HG03520 (cell line): ENCODE measurements around the gene KCTD4.
"Not testable (repeated sequence)": the region's sequence is repeated elsewhere in the genome, so short reads cannot be mapped to it uniquely, and the experiment has no call there.

Source experiments
- ATAC-seq: cut with Tn5 transposase; IDR thresholded peaks from one replicate; pipeline ENCODE4 v1.9.1; 2021; ENCODE audit warnings: mild to moderate bottlenecking, moderate library complexity; ENCODE audit not compliant: unreplicated experiment

Gene KCTD4

GRCh38 chr13:45216193-45216592, 15.3 kb upstream of the KCTD4 start:
- no peak for ATAC-seq

DNA sequence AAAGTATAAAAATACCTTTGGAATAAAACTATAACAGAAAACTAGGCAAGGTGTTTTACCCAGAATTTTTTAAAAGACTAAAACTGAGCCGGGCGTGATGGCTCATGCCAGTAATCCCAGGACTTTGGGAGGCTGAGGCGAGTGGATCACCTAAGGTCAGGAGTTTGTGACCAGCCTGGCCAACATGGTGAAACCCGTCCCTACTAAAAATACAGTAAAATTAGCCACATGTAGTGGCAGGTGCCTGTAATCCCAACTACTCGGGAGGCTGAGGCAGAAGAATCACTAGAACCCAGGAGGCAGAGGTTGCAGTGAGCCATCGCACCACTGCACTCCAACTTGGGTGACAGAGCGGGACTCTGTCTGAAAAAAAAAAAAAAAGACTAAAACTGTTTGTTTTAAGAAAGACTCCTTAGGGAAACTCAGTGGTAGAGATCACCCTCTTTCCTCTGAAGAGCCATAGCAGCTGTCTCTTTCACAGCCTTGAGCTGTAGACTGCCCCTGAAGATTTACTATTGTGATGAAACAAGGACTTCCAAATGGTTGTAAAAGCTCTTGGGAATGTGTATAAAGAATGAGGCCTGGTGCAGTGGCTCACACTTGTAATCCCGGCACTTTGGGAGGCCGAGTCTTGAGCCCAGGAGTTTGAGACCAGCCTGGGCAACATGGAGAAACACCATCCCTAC, 14.7 kb upstream of the KCTD4 start:
- ATAC-seq = no peak

GRCh38 chr13:45209229-45209628, 8.4 kb upstream of the KCTD4 start:
- ATAC-seq = no peak

- ATAC-seq = no peak
These were observed 7.3 kb upstream of the KCTD4 start for GRCh38 chr13:45208132-45208531.

GRCh38 chr13:45207319-45207718, 6.5 kb upstream of the KCTD4 start:
- no peak for ATAC-seq

DNA sequence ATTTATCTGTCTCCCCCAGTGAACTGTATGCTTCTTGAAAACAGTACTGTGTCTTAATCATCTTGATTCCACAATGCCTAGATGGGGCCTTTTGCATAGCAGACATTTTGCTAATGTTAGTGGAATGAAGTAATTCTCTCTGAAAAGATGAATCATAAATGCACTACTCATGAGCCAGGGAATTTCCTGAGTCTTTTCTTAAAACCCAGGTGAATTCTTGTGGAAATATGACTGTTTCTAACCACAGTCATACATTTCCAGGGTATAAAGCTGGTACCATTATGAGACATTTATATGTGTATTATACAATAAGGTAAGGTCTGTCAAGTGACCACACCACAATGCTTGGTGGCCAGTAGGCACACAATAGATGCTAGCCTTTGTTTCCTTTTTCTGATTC, 5.5 kb upstream of the KCTD4 start:
- ATAC-seq = no peak

- no peak for ATAC-seq
These were observed 4.3 kb upstream of the KCTD4 start for GRCh38 chr13:45205124-45205523.

GRCh38 chr13:45199711-45200110, 1.1 kb downstream of the KCTD4 start:
- no peak for ATAC-seq

GRCh38 chr13:45198924-45199323, 1.9 kb downstream of the KCTD4 start:
- ATAC-seq = no peak

DNA sequence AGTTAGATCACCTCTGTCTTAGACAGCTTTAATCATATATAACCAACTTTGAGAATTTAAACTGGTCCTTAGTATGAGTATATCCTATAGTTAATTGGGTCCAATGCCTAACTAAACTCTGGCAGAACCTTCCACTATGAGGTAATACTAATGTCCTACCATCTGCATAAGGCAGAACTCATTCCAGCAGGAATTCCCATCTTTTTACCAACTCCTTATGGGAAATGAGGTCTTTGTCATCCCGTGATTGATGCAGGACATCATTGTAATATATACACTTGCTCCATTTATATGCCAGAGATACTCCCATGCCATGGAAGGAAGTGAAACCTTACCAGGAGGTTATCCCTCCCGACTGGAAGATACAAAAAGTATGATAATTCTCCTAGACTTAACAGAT, 2.8 kb downstream of the KCTD4 start:
- no peak for ATAC-seq

GRCh38 chr13:45196622-45197021, 4.2 kb downstream of the KCTD4 start:
- no peak for ATAC-seq

- ATAC-seq = no peak
These were observed 4.7 kb downstream of the KCTD4 start for GRCh38 chr13:45196096-45196495.

DNA sequence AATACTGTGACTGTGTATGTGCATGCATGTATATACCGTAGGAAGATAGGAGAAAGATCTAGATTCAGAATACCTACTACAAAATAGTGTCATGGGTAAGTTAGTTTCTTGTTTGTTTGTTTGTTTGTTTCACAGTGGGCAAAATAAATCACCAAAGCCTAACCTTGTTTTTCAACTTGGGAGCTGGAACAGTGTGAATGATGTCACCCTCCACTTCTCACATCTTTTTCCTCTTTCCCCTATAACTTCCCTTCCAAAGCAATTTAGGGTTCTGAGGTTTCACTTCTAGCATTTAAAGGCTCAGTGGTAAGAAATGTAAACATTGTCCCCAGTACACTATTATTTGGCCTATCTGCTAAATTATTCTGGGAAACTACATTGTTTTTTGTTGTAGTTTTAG, 5.4 kb downstream of the KCTD4 start:
- no peak for ATAC-seq

- ATAC-seq = no peak
These were observed 6.5 kb downstream of the KCTD4 start for GRCh38 chr13:45194081-45194939.

- ATAC-seq = no peak
These were observed 9.0 kb downstream of the KCTD4 start for GRCh38 chr13:45191874-45192273.

- not testable (repeated sequence) for ATAC-seq
These were observed 11.3 kb downstream of the KCTD4 start for GRCh38 chr13:45189511-45189910.

GRCh38 chr13:45189077-45189476, 11.8 kb downstream of the KCTD4 start:
- ATAC-seq = not testable (repeated sequence)

GRCh38 chr13:45185286-45185685, 15.6 kb downstream of the KCTD4 start:
- no peak for ATAC-seq

GRCh38 chr13:45184693-45185092, 16.2 kb downstream of the KCTD4 start:
- ATAC-seq = no peak

DNA sequence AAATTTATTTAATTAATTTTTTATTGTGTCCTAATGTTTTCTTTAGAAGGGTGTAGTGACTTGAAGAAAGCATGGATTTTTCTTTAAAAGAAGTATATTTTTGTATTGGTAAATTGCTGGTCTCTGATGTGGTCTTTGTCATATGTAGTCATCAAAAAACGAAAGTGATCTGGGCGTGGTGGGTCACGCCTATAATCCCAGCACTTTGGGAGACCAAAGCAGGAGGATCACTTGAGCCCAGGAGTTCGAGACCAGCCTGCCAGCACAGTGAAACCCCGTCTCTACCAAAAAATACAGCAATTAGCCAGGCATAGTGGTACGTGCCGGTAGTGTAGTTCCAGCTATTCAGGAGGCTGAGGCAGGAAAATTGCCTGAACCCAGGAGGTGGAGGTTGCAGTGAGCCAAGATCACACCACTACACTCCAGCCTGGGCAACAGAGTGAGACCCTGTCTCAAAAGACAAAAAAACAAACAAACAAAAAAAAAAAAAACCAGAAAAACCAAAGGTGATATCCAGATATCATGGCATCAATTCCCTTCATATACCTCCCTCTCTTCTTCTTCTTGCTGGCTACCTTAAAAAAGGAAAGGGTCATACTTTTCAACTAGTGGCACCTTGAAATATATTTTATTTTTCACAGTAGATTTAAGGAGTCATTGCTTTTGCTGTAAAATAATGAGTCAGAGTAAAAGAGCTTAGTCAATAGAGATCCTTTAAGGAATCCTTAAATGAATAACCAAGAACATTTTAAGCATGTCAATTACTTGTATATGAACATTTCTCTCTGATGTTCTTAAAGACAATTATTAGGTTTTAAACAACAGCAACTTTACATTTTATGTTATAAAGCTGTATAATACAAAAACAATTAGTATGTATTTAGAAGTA, 19.9 kb downstream of the KCTD4 start:
- no peak for ATAC-seq

DNA sequence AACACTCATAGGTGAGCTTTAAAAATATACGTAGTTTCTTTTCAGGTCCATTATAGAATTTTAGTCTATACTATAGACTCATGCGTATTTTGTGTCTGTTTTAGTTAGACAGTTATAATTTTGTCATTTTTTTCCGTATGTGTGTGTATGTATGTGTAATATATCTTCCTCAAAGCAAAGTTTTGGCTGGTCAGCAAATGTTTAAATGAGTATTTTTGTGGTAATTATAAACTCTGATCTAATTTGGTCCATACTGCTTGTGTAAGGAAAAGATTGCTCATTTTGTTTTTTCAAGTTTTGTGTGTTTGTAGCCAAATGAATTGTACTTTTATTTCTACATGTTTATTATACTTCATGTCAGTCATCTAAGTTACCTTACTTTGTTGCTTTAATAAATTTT, 20.5 kb downstream of the KCTD4 start:
- no peak for ATAC-seq
